A549 (cell line): ENCODE results near the gene UGT1A7. TPM values are rescaled to one million over a fixed set of nuclear protein-coding genes. Genes with fewer than 3 reads are reported as not detected.

Experiments
- ATAC-seq, 2 experiments: fragments of 200-7000 bp in 1 of 2; fragments of >200 bp in 1 of 2; cut with Nextera tagmentation in 1 of 2; cut with Tn5 transposase in 1 of 2; 3 replicates each; pipeline versions ENCODE4 v1.8.0 to v1.9.1; 2018 to 2020; ENCODE audit warnings: mild to moderate bottlenecking in 1 of 2, moderate library complexity in 1 of 2
- CTCF ChIA-PET: fragments of 300-600 bp; sonication (Branson Sonifier 250); formaldehyde crosslinking; extraction: SDS; loops from one replicate; lab custom pipeline; 2021; ENCODE audit warnings: antibody characterized with exemption, inconsistent platforms; lab: Yijun Ruan, JAX
- POLR2A ChIA-PET: fragments of 350-600 bp; formaldehyde crosslinking; extraction: SDS; loops from one replicate; lab custom pipeline; 2021; ENCODE audit warnings: antibody characterized with exemption, inconsistent platforms; lab: Yijun Ruan, JAX
- DNase-seq, 2 experiments: peaks; one replicate each; pipeline versions ENCODE4 v3.0.0 to v3.0.0-alpha.2; 2011 to 2016; ENCODE audit warnings: low read depth in 1 of 2, low spot score in 1 of 2
- FAIRE-seq: peaks from 2 replicates; lab custom pipeline; 2011; peaks lifted over from hg19 to GRCh38; lab: Jason Lieb, UNC
- H3K27ac ChIP-seq, 2 experiments: fragments of >200 bp; sonication (Bioruptor Twin); formaldehyde crosslinking; 3 replicates each; pipeline ENCODE4 v1.5.1; 2016 to 2017
- H3K4me1 ChIP-seq: fragments of >200 bp; sonication (Bioruptor Twin); formaldehyde crosslinking; 3 replicates; pipeline ENCODE4 v1.6.1; 2016
- H3K4me2 ChIP-seq: fragments of >200 bp; sonication (Bioruptor Twin); formaldehyde crosslinking; 3 replicates; pipeline ENCODE4 v1.6.1; 2016
- H3K4me3 ChIP-seq: fragments of >200 bp; sonication (Bioruptor Twin); formaldehyde crosslinking; 3 replicates; pipeline ENCODE4 v1.5.1; 2016
- H3K9me3 ChIP-seq: fragments of >200 bp; sonication (Bioruptor Twin); formaldehyde crosslinking; 3 replicates; pipeline ENCODE4 v1.6.1; 2016
- CEBPB ChIP-seq, 2 experiments: fragments of >200 bp in 1 of 2; sonication (Bioruptor Twin) in 1 of 2; formaldehyde crosslinking in 1 of 2; IDR thresholded peaks; 2 replicates each; pipeline ENCODE4 v1.6.1; 2012 to 2016
- EHMT2 ChIP-seq: fragments of 200-600 bp; sonication (generic); IDR thresholded peaks from 2 replicates; pipeline ENCODE4 v1.6.1; 2016; ENCODE audit warnings: antibody characterized with exemption, low read depth, mild to moderate bottlenecking, moderate library complexity
- FOSL2 ChIP-seq, 2 experiments: fragments of 450-650 bp in 1 of 2; fragments of >200 bp in 1 of 2; sonication (Bioruptor Twin) in 1 of 2; formaldehyde crosslinking; IDR thresholded peaks; 2 replicates each; pipeline versions ENCODE4 v1.5.0 to v1.6.1; 2016 to 2020; ENCODE audit warnings: mild to moderate bottlenecking in 1 of 2, moderate library complexity in 1 of 2
- HDAC2 ChIP-seq: fragments of 200-600 bp; sonication (generic); IDR thresholded peaks from 2 replicates; pipeline ENCODE4 v1.6.1; 2016
- HOXA7 ChIP-seq: fragments of 250-450 bp; sonication (Bioruptor Pico); IDR thresholded peaks from 2 replicates; pipeline ENCODE4 v1.5.0; 2020; ENCODE audit warnings: mild to moderate bottlenecking, moderate library complexity
- HOXB13 ChIP-seq: fragments of 250-450 bp; sonication (Bioruptor Pico); IDR thresholded peaks from 2 replicates; pipeline ENCODE4 v1.5.0; 2020; ENCODE audit warnings: low read depth, mild to moderate bottlenecking, moderate library complexity
- JUN ChIP-seq, 2 experiments: fragments of >200 bp; sonication (Bioruptor Twin); formaldehyde crosslinking; IDR thresholded peaks; 2 replicates in 1 of 2; 3 replicates in 1 of 2; pipeline ENCODE4 v1.6.1; 2016 to 2017
- MAFK ChIP-seq: fragments of 450-650 bp; IDR thresholded peaks from 2 replicates; pipeline ENCODE4 v1.6.1; 2014; ENCODE audit not compliant: partially characterized antibody
- MAZ ChIP-seq: fragments of 150-350 bp; IDR thresholded peaks from 2 replicates; pipeline ENCODE4 v1.6.1; 2014; ENCODE audit warnings: antibody characterized with exemption, low read depth, low read length, borderline replicate concordance
- NFE2L2 ChIP-seq: fragments of 150-350 bp; conservative IDR thresholded peaks from 2 replicates; pipeline ENCODE4 v1.6.1; 2014; ENCODE audit warnings: low read length
- PBX3 ChIP-seq: IDR thresholded peaks from 2 replicates; pipeline ENCODE4 v1.6.1; 2012
- PHF8 ChIP-seq: fragments of 200-600 bp; sonication (generic); IDR thresholded peaks from 2 replicates; pipeline ENCODE4 v1.6.1; 2016; ENCODE audit warnings: low read depth, mild to moderate bottlenecking, antibody characterized with exemption, moderate library complexity, borderline replicate concordance
- RARB ChIP-seq: fragments of 250-450 bp; sonication (Bioruptor Pico); IDR thresholded peaks from 2 replicates; pipeline ENCODE4 v1.8.0; 2021; ENCODE audit warnings: mild to moderate bottlenecking, moderate library complexity
- RCOR1 ChIP-seq: fragments of 150-350 bp; IDR thresholded peaks from 2 replicates; pipeline ENCODE4 v1.6.1; 2014; ENCODE audit warnings: antibody characterized with exemption, low read length, low read depth
- RFX5 ChIP-seq: fragments of 450-650 bp; IDR thresholded peaks from 2 replicates; pipeline ENCODE4 v1.7.1; 2014; ENCODE audit warnings: antibody characterized with exemption, mild to moderate bottlenecking, moderate library complexity
- RNF2 ChIP-seq: fragments of 200-600 bp; sonication (generic); IDR thresholded peaks from 2 replicates; pipeline ENCODE4 v1.6.1; 2016; ENCODE audit warnings: low read depth, mild to moderate bottlenecking, antibody characterized with exemption, moderate library complexity, borderline replicate concordance
- ZFP36 ChIP-seq: fragments of 450-650 bp; IDR thresholded peaks from 2 replicates; pipeline ENCODE4 v1.6.1; 2014; ENCODE audit warnings: borderline replicate concordance; ENCODE audit not compliant: partially characterized antibody
- ZSCAN20 ChIP-seq: fragments of 250-450 bp; sonication (Bioruptor Pico); IDR thresholded peaks from 2 replicates; pipeline ENCODE4 v1.8.0; 2022; ENCODE audit warnings: mild to moderate bottlenecking, moderate library complexity
- WGBS: methylation state at CpG from one replicate; pipeline ENCODE4 v1.1.6; 2017; ENCODE audit errors: missing lambda C conversion rate; 5-methylcytosine and 5-hydroxymethylcytosine counted together
- polyA plus RNA-seq, 4 experiments: library from polyadenylated mRNA; depleted of rRNA in 3 of 4; stranded (reverse); fragments of >200 nt; fragmentation: RNase III in 1 of 4; extraction: RNeasy Plus Mini Kit Qiagen cat#74134 plus additional on column Dnase treatment in 1 of 4; gene quantifications; 2 replicates in 3 of 4; 3 replicates in 1 of 4; pipeline ENCODE4 v1.2.3, GENCODE V29; 2011 to 2017
- TF ChIP-seq, protein P1 (sequence below): IDR thresholded peaks from 2 replicates; pipeline ENCODE4 v1.6.1; 2012; ENCODE audit warnings: low read depth, borderline replicate concordance
- TF ChIP-seq, protein P2 (sequence below): IDR thresholded peaks from 2 replicates; pipeline ENCODE4 v1.6.1; 2012
- TF ChIP-seq, protein P3 (sequence below): fragments of >200 bp; sonication (Bioruptor Twin); formaldehyde crosslinking; IDR thresholded peaks from 3 replicates; pipeline ENCODE4 v1.5.1; 2016

UGT1A7 gene
- polyA plus RNA-seq, 2 of the 4 experiments (the other 2 are of a cell fraction) = 8.9 to 9.8 TPM

- no peak for FAIRE-seq
- 94% methylated on average over 4 of the region's 4 CpGs for WGBS
- TF ChIP-seq, protein P1, sequence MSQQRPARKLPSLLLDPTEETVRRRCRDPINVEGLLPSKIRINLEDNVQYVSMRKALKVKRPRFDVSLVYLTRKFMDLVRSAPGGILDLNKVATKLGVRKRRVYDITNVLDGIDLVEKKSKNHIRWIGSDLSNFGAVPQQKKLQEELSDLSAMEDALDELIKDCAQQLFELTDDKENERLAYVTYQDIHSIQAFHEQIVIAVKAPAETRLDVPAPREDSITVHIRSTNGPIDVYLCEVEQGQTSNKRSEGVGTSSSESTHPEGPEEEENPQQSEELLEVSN = no peak
- TF ChIP-seq FOSL2 (IDR thresholded peaks at IDR 0.05) (no peak), FOSL2 (CRISPR knock-in tag; IDR thresholded peaks at IDR 0.05) (no peak), HOXB13 (CRISPR knock-in tag) (no peak), ZFP36 (no peak), CEBPB (IDR thresholded peaks at IDR 0.05) (no peak), RNF2 (no peak), ZSCAN20 (CRISPR knock-in tag) (no peak), PHF8 (no peak), RCOR1 (no peak), JUN (IDR thresholded peaks at IDR 0.05) (no peak), RARB (CRISPR knock-in tag) (no peak), HDAC2 (no peak)
- TF ChIP-seq, protein P2, sequence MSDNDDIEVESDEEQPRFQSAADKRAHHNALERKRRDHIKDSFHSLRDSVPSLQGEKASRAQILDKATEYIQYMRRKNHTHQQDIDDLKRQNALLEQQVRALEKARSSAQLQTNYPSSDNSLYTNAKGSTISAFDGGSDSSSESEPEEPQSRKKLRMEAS = no peak
- ChIA-PET CTCF (interaction anchor here (0.8 kb wide), 1 partner anchor 11 kb away, joined by 3 read pairs; no protein-coding TSS in a partner anchor), POLR2A (no interaction called here)
- Histone ChIP-seq H3K9me3 (no peaks in the 10 kb centered on the region), H3K4me1 (peaks cover 33% of the 10 kb centered on the region), H3K4me3 (no peak overlapping the region), H3K4me2 (no peak overlapping the region), H3K27ac (peak overlapping the region in 1 of 2 experiments; percentile 55; a peak in 3 of 6 replicates)
- ATAC-seq = no peak
- no peak for DNase-seq
Observed at GRCh38 chr2:233768076-233768475, 86.4 kb downstream of the UGT1A7 start.

DNA sequence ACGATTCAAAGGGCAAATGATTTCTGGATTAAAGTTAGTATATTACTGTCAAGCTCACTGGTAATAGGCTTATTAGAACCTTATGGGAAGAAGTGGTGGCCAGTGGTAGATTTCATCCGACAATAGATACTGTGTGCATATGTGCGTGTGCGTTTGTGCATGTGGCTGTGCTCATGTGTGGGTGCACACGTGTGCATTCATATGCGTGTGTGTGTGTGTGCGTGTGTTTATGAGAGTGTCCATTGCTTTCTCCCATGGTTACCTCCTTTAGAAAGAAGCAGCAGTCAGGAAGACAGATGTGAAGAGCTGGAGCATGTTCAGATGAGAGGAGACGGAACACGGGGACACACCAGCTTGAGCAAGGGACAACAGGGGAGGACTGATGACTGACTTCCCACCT is 87.6 kb downstream of the UGT1A7 start:
- ATAC-seq (no peak), DNase-seq (no peak), FAIRE-seq (no peak)
- Histone ChIP-seq H3K4me2 (no peak overlapping the region), H3K4me3 (no peak overlapping the region), H3K9me3 (no peaks in the 10 kb centered on the region), H3K27ac (peak overlapping the region in 1 of 2 experiments; percentile 54; a peak in 2 of 6 replicates), H3K4me1 (peaks cover 21% of the 10 kb centered on the region)
- WGBS = 84% methylated on average over 9 of the region's 9 CpGs
- TF ChIP-seq HOXA7 (CRISPR knock-in tag) (no peak), RFX5 (no peak), MAFK (no peak), HOXB13 (CRISPR knock-in tag) (no peak), EHMT2 (no peak), ZSCAN20 (CRISPR knock-in tag) (no peak), MAZ (no peak), CEBPB (IDR thresholded peaks at IDR 0.05) (no peak), PBX3 (no peak)
- TF ChIP-seq, protein P3, sequence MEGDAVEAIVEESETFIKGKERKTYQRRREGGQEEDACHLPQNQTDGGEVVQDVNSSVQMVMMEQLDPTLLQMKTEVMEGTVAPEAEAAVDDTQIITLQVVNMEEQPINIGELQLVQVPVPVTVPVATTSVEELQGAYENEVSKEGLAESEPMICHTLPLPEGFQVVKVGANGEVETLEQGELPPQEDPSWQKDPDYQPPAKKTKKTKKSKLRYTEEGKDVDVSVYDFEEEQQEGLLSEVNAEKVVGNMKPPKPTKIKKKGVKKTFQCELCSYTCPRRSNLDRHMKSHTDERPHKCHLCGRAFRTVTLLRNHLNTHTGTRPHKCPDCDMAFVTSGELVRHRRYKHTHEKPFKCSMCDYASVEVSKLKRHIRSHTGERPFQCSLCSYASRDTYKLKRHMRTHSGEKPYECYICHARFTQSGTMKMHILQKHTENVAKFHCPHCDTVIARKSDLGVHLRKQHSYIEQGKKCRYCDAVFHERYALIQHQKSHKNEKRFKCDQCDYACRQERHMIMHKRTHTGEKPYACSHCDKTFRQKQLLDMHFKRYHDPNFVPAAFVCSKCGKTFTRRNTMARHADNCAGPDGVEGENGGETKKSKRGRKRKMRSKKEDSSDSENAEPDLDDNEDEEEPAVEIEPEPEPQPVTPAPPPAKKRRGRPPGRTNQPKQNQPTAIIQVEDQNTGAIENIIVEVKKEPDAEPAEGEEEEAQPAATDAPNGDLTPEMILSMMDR = no peak
- CTCF ChIA-PET = no interaction called here
- POLR2A ChIA-PET = no interaction called here

GRCh38 chr2:233772153-233772552 is 90.5 kb downstream of the UGT1A7 start:
- DNase-seq = no peak
- CTCF ChIA-PET = no interaction called here
- POLR2A ChIA-PET = no interaction called here
- Histone ChIP-seq H3K27ac (peak overlapping the region in 1 of 2 experiments; percentile 36; a peak in 1 of 6 replicates), H3K4me2 (no peak overlapping the region), H3K4me3 (no peak overlapping the region), H3K4me1 (no peaks in the 10 kb centered on the region; the same call in 2 of the 3 replicates), H3K9me3 (peaks cover 22% of the 10 kb centered on the region)
- no peak for FAIRE-seq
- 95% methylated on average over 16 of the region's 16 CpGs for WGBS
- no peak for ATAC-seq
- no peak for TF ChIP-seq NFE2L2
